WERI-Rb-1 (cell line): Measurements from ENCODE around the gene SLC38A6.

Experiments used
- DNase-seq: peaks from one replicate; pipeline ENCODE4 v3.0.0-alpha.2; 2020
- H3K27ac ChIP-seq: fragments of 250-450 bp; sonication (Bioruptor Pico); 2 replicates; pipeline ENCODE4 v1.5.1; 2020; ENCODE audit warnings: mild to moderate bottlenecking, moderate library complexity
- H3K27me3 ChIP-seq: fragments of 250-450 bp; sonication (Bioruptor Pico); 2 replicates; pipeline ENCODE4 v1.5.1; 2021; ENCODE audit warnings: mild to moderate bottlenecking, low read depth, moderate library complexity; ENCODE audit not compliant: insufficient read depth, severe bottlenecking
- H3K36me3 ChIP-seq: fragments of 250-450 bp; sonication (Bioruptor Pico); 2 replicates; pipeline ENCODE4 v1.5.1; 2020; ENCODE audit warnings: mild to moderate bottlenecking, moderate library complexity
- H3K4me3 ChIP-seq: 2 replicates; pipeline ENCODE4 v1.5.1; 2011; ENCODE audit warnings: low read depth, mild to moderate bottlenecking, control low read depth, low read length
- H3K9me3 ChIP-seq: fragments of 250-450 bp; sonication (Bioruptor Pico); 2 replicates; pipeline ENCODE4 v1.5.1; 2021; ENCODE audit warnings: mild to moderate bottlenecking, moderate library complexity; ENCODE audit not compliant: severe bottlenecking
- TF ChIP-seq, protein P1 (sequence below): IDR thresholded peaks from 2 replicates; pipeline ENCODE4 v1.5.1; 2011; ENCODE audit warnings: low read depth, mild to moderate bottlenecking, control low read depth, inconsistent platforms, low read length

Gene SLC38A6

DNA sequence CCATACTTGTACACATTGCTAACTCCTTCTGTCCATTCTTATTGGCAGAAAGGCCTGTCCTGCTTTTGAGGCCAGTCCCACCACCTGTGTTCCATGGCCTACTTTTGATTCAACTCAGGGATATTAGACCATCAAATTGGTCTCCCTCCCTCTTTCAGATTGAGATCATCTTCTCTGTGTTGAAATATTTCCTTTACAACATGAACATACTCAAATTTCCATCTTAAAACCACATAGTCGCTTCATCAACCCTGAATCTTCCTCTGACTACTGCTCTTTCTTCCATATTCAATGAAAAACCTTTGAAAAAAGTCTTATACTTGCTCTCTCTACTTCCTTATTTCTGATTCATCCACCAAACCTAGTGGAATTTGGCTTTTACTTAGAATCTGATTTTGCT, 35.1 kb upstream of the SLC38A6 start:
- no peaks in the 10 kb centered on the region for H3K27me3 ChIP-seq
- TF ChIP-seq, protein P1, sequence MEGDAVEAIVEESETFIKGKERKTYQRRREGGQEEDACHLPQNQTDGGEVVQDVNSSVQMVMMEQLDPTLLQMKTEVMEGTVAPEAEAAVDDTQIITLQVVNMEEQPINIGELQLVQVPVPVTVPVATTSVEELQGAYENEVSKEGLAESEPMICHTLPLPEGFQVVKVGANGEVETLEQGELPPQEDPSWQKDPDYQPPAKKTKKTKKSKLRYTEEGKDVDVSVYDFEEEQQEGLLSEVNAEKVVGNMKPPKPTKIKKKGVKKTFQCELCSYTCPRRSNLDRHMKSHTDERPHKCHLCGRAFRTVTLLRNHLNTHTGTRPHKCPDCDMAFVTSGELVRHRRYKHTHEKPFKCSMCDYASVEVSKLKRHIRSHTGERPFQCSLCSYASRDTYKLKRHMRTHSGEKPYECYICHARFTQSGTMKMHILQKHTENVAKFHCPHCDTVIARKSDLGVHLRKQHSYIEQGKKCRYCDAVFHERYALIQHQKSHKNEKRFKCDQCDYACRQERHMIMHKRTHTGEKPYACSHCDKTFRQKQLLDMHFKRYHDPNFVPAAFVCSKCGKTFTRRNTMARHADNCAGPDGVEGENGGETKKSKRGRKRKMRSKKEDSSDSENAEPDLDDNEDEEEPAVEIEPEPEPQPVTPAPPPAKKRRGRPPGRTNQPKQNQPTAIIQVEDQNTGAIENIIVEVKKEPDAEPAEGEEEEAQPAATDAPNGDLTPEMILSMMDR: no peak
- H3K4me3 ChIP-seq: no peak overlapping the region
- no peak overlapping the region for H3K27ac ChIP-seq
- no peaks in the 10 kb centered on the region for H3K36me3 ChIP-seq
- DNase-seq: no peak
- H3K9me3 ChIP-seq: no peaks in the 10 kb centered on the region

DNA sequence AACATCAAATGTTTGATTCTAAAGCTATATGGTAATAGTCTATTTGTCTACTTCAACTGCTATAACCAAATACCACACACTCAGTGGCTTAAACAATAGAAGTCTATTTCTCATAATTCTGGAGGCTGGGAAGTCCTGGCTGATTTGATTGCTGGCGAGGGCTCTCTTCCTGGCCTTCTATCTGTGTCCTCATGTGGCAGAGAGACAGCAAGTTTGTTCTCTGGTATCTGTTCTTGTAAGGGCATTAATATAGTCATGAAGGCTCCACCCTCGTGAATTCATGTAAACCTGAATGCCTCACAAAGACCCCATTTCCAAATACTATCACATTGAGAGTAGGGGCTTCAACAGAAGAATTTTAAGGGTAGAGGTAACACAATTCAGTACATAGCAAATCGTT, 34.3 kb upstream of the SLC38A6 start:
- TF ChIP-seq, protein P1: no peak
- H3K9me3 ChIP-seq: no peaks in the 10 kb centered on the region
- no peak overlapping the region for H3K4me3 ChIP-seq
- no peak for DNase-seq
- H3K36me3 ChIP-seq: no peaks in the 10 kb centered on the region
- no peak overlapping the region for H3K27ac ChIP-seq
- H3K27me3 ChIP-seq: no peaks in the 10 kb centered on the region

DNA sequence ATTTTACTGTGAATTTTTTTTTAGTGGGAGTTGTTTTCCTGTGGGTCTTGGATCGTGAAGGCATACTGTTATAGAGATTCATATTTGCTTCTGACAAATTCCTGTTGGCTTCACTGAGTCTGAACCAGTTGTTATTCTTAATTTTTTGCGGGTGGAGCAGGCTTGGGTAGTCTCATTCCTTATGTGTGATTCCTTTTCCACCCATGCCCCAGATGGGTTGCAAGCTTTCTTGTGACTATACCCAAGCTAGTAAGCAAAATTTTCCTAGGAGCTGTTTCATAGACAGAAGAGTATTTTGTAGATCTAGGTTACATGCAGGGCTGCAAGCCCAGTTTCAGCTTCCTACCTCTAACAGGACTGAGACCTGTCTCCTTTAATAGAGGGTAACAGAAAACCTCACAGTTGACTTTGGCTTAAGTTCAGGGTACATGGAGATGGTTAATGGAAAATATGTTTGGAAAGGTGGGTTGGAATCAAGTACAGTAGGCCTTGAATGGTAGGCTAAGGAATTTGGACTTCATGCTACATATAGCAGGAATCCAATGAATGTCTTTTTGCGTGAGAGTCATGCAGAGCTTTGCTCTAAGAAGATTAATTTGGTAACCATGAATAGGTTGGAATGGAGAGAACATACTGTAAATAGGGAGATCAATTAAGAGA, 29.1 kb upstream of the SLC38A6 start:
- no peak overlapping the region for H3K27ac ChIP-seq
- TF ChIP-seq, protein P1: no peak
- H3K9me3 ChIP-seq: no peaks in the 10 kb centered on the region
- no peak for DNase-seq
- no peaks in the 10 kb centered on the region for H3K36me3 ChIP-seq
- no peaks in the 10 kb centered on the region for H3K27me3 ChIP-seq
- H3K4me3 ChIP-seq: no peak overlapping the region

DNA sequence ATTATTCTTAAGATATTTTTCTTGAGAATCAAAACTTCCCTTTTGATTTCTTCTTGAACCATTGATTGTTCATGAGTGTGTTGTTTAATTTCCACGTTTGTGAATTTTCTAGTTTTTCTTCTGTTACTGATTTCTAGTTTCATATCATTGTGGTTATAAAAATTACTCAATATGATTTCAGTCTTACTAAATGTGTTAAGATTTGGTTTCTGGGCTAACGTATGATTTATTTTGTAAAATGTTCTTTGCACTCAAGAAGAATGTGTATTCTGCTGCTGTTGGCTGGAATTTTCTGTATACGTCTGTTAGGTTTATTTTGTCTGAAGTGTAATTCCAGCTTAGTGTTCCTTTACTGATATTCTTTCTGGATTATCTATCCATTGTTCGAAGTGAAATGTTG, 24.8 kb upstream of the SLC38A6 start:
- TF ChIP-seq, protein P1: no peak
- no peaks in the 10 kb centered on the region for H3K36me3 ChIP-seq
- H3K27ac ChIP-seq: no peak overlapping the region
- H3K9me3 ChIP-seq: peaks cover 3% of the 10 kb centered on the region
- H3K4me3 ChIP-seq: no peak overlapping the region
- no peaks in the 10 kb centered on the region for H3K27me3 ChIP-seq
- no peak for DNase-seq

DNA sequence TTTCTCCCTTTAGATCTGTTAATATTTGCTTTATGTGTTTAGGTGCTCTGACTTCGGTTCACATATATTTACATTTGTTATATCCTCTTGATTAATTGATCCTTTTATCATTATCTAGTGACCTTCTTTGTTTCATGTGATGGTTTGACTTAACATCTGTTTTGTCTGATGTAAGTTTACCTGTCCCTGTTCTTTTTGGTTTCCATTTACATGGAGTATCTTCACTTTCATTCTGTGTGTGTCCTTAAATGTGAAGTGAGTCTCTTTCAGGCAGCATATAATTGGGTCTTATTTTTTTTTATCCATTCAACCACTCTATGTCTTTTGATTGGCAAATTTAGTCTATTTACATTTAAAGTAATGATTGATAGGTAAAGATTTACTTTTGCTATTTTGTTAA, 24.4 kb upstream of the SLC38A6 start:
- Histone ChIP-seq H3K4me3 (no peak overlapping the region), H3K9me3 (peaks cover 3% of the 10 kb centered on the region), H3K27ac (no peak overlapping the region), H3K36me3 (no peaks in the 10 kb centered on the region), H3K27me3 (no peaks in the 10 kb centered on the region)
- DNase-seq: no peak
- TF ChIP-seq, protein P1: no peak

DNA sequence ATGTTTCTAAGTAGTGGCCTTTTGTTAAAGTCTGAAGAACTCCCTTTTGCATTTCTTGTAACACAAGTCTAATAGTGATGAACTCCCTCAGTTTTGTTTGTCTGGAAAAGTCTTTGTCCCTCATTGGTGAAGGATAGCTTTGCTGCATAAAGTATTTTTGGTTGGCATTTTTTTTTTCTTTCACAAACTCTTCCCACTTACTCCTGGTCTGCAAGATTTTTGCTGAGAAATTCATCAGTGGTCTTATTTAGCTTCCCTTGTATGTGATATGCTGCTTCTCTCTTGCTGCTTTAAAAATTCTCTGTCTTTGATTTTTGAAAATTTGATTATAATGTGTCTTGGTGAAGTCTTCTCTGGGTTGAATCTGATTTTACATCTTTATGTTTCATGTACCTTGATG, 22.9 kb upstream of the SLC38A6 start:
- no peak for DNase-seq
- Histone ChIP-seq H3K27me3 (no peaks in the 10 kb centered on the region), H3K36me3 (no peaks in the 10 kb centered on the region), H3K27ac (no peak overlapping the region), H3K9me3 (peaks cover 3% of the 10 kb centered on the region), H3K4me3 (no peak overlapping the region)
- TF ChIP-seq, protein P1: no peak
